IPS-18a (cell line): ENCODE results near the gene SOCS3.

Experiments used
- H3K27ac ChIP-seq: one replicate; pipeline ENCODE4 v1.5.1; 2013; ENCODE audit warnings: low read length
- H3K27me3 ChIP-seq: one replicate; pipeline ENCODE4 v1.6.1; 2013; ENCODE audit warnings: mild to moderate bottlenecking, low read length; ENCODE audit not compliant: control insufficient read depth, insufficient read depth
- H3K36me3 ChIP-seq: one replicate; pipeline ENCODE4 v1.6.1; 2013; ENCODE audit warnings: low read depth, low read length; ENCODE audit not compliant: control insufficient read depth
- H3K4me1 ChIP-seq: one replicate; pipeline ENCODE4 v1.6.1; 2013; ENCODE audit warnings: low read depth, low read length; ENCODE audit not compliant: control insufficient read depth
- H3K4me3 ChIP-seq: one replicate; pipeline ENCODE4 v1.5.1; 2013; ENCODE audit warnings: low read length
- H3K9ac ChIP-seq: one replicate; pipeline ENCODE4 v1.6.1; 2013; ENCODE audit warnings: mild to moderate bottlenecking, low read length, moderate library complexity
- H3K9me3 ChIP-seq: one replicate; pipeline ENCODE4 v1.6.1; 2013; ENCODE audit warnings: low read depth, low read length; ENCODE audit not compliant: control insufficient read depth

Gene SOCS3

GRCh38 chr17:78364436-78365281 is 4.8 kb upstream of the SOCS3 start:
- H3K27ac ChIP-seq, result peak overlapping the region; percentile 25
- H3K4me3 ChIP-seq, result peak overlapping the region; percentile 25
- peaks cover 53% of the 10 kb centered on the region for H3K4me1 ChIP-seq
- no peaks in the 10 kb centered on the region for H3K9me3 ChIP-seq
- no peaks in the 10 kb centered on the region for H3K36me3 ChIP-seq
- no peaks in the 10 kb centered on the region for H3K27me3 ChIP-seq
- H3K9ac ChIP-seq, result peak overlapping the region; percentile 4

DNA sequence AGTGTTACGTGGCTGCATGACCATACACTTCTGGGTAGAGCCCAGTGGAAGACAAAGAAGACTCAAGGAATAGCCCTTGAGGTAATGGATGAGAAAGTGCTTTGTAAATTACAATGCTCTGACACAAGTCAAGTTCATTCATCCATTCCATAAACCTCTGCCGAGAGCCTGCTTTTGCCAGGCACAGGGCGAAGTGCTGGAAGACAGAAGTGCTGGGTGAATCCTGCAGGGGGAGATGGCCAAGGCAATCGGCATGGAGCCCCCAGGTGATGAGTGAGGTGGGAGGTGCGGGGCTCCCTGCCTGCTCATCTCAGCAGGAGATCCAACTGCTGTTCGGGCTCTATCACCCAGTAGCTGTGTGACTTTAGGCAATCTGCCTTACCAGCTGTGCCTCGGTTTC is 2.8 kb upstream of the SOCS3 start:
- Histone ChIP-seq H3K4me1 (peaks cover 54% of the 10 kb centered on the region), H3K27me3 (peaks cover 19% of the 10 kb centered on the region), H3K36me3 (peaks cover 5% of the 10 kb centered on the region), H3K4me3 (no peak overlapping the region), H3K27ac (no peak overlapping the region), H3K9me3 (no peaks in the 10 kb centered on the region), H3K9ac (no peak overlapping the region)

DNA sequence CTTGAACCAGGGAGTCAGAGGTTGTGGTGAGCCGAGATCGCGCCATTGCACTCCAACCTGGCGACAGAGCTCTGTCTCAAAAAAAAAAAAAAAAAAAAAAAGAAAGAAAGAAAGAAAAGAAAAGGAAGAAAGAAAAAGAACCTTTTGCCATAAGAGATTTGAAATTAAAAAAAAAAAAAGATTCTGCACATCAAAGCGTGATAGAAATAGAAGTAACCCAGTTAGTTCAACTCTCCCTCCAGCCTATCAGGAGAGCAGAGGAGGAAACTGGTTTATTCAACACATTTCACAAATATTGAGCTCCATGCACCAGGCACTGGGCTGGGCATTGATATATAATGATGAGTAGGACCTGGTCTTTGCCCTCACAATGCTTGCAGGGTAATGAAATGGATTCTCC is 2.4 kb upstream of the SOCS3 start:
- H3K4me3 ChIP-seq, result no peak overlapping the region
- H3K9ac ChIP-seq, result no peak overlapping the region
- H3K27ac ChIP-seq, result no peak overlapping the region
- H3K27me3 ChIP-seq, result peaks cover 23% of the 10 kb centered on the region
- H3K4me1 ChIP-seq, result peaks cover 55% of the 10 kb centered on the region
- peaks cover 9% of the 10 kb centered on the region for H3K36me3 ChIP-seq
- no peaks in the 10 kb centered on the region for H3K9me3 ChIP-seq

DNA sequence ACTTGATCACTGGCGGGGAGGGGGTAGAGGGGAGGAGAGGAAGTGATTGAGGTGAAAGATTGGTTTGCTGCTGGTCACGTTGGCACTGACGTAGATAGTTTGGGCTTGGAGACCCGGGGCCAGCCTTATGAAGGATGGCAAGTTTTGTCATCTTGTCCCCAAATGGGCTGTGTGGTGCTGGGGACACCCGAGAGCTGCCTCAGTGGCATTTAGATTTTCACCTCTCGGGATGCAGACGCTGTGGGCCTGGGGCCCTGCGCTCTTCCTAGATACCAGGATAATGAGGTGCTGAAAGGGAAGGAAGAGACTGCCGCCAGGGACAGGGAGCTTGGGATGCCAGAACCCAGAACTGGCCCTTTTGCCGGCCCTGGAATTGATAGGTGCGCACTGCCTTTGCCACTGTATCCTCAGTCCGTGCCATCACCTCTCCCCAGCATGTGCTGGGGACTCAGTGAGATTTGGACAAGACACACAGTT is 1.4 kb upstream of the SOCS3 start:
- Histone ChIP-seq H3K27me3 (peaks cover 25% of the 10 kb centered on the region), H3K36me3 (peaks cover 12% of the 10 kb centered on the region), H3K4me1 (peaks cover 52% of the 10 kb centered on the region), H3K27ac (no peak overlapping the region), H3K9me3 (no peaks in the 10 kb centered on the region), H3K9ac (peak overlapping the region; percentile 33), H3K4me3 (peak overlapping the region; percentile 79)

GRCh38 chr17:78360371-78361224 is 721 bp upstream of the SOCS3 start:
- peaks cover 25% of the 10 kb centered on the region for H3K27me3 ChIP-seq
- H3K9me3 ChIP-seq, result no peaks in the 10 kb centered on the region
- peaks cover 53% of the 10 kb centered on the region for H3K4me1 ChIP-seq
- H3K9ac ChIP-seq, result peak overlapping the region; percentile 58
- H3K36me3 ChIP-seq, result peaks cover 12% of the 10 kb centered on the region
- H3K4me3 ChIP-seq, result peak overlapping the region; percentile 79
- no peak overlapping the region for H3K27ac ChIP-seq

GRCh38 chr17:78359321-78359996 is 418 bp downstream of the SOCS3 start:
- Histone ChIP-seq H3K36me3 (peaks cover 12% of the 10 kb centered on the region), H3K27ac (no peak overlapping the region), H3K9me3 (no peaks in the 10 kb centered on the region), H3K4me1 (peaks cover 50% of the 10 kb centered on the region), H3K9ac (peak overlapping the region; percentile 68), H3K27me3 (peaks cover 34% of the 10 kb centered on the region), H3K4me3 (peak overlapping the region; percentile 81)

DNA sequence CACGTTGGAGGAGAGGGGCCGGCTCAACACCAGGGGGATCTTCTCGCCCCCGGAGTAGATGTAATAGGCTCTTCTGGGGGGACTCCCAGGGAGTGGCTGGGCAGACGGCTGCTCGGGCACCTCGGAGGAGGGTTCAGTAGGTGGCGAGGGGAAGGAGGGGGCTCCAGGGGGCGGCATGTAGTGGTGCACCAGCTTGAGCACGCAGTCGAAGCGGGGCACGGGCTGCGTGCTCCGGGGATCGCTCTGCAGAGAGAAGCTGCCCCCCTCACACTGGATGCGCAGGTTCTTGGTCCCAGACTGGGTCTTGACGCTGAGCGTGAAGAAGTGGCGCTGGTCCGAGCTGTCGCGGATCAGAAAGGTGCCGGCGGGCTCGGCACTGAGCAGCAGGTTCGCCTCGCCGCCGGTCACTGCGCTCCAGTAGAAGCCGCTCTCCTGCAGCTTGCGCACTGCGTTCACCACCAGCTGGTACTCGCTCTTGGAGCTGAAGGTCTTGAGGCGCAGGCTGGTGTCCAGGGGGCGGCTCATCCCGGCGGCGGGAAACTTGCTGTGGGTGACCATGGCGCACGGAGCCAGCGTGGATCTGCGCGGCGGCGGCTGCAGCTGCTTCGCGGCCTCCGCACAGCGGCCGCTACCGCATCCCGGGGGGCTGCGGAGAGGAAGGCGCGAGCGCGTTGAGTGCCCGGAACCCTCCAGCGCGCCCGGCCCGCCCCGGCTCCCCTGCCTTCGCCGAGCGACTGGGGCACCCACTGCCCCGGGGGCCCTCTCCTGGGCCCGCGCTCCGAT is 1.1 kb downstream of the SOCS3 start:
- H3K9me3 ChIP-seq, result no peaks in the 10 kb centered on the region
- peaks cover 12% of the 10 kb centered on the region for H3K36me3 ChIP-seq
- H3K9ac ChIP-seq, result peak overlapping the region; percentile 68
- no peak overlapping the region for H3K27ac ChIP-seq
- peak overlapping the region; percentile 81 for H3K4me3 ChIP-seq
- peaks cover 39% of the 10 kb centered on the region for H3K27me3 ChIP-seq
- peaks cover 46% of the 10 kb centered on the region for H3K4me1 ChIP-seq

DNA sequence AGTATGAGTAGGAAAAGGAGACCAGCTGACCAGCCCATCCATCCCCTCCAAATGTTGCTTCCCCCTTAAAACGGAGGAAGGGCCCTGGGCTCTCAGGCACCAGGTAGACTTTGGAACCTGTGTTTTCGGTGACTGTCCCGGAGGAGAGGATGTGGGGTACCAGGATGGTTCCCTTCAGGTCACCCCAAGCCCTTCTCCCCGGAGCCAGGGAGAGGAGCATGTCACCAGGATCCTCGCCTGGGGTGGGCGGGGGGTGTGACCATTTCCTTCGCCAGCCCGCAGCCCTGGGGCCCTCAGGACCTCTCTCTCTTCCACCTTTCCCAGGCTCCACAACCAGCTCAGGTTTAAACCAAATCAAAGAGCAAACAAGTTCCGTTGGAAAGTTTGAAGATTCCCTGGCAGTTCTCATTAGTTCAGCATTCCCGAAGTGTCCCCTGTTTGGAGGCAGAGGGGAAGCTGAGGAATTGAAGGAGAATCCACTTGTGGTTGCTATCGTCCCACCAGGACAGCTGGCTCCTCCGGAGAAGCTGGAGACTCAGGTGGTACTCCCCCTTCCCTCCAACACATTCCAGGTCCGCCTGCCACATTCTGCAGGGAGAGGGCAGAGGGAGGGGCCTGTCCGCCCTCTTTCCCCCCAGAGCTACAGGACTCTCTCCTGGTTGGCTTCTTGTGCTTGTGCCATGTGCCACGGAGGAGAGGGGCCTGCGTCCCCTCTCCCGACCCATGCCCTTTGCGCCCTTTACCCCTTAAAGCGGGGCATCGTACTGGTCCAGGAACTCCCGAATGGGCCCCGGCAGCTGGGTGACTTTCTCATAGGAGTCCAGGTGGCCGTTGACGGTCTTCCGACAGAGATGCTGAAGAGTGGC is 2.0 kb downstream of the SOCS3 start:
- Histone ChIP-seq H3K27ac (no peak overlapping the region), H3K4me1 (peaks cover 47% of the 10 kb centered on the region), H3K9me3 (no peaks in the 10 kb centered on the region), H3K4me3 (peak overlapping the region; percentile 81), H3K9ac (no peak overlapping the region), H3K36me3 (peaks cover 12% of the 10 kb centered on the region), H3K27me3 (peaks cover 39% of the 10 kb centered on the region)

DNA sequence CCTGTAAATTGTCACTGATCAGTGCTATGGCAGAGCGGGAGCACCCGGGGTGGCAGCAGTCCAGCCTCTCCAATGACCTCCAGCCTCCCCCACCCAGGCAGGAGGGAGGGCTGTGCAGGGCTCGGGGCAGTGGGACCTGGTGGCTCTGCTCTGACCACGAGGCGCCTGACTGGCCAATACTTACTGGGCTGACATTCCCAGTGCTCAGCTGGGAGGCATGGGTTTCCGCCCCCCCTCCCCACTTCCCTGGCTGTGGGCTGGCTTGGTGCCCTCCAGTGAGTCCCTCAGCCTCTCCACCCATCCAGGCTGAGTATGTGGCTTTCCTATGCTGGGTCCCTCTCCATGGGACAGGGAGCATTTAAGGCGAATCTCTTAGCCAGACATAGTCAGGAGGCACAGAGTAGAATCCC is 2.7 kb downstream of the SOCS3 start:
- no peak overlapping the region for H3K9ac ChIP-seq
- peaks cover 39% of the 10 kb centered on the region for H3K27me3 ChIP-seq
- no peaks in the 10 kb centered on the region for H3K9me3 ChIP-seq
- H3K4me3 ChIP-seq, result peak overlapping the region; percentile 10
- H3K27ac ChIP-seq, result no peak overlapping the region
- peaks cover 12% of the 10 kb centered on the region for H3K36me3 ChIP-seq
- H3K4me1 ChIP-seq, result peaks cover 46% of the 10 kb centered on the region

GRCh38 chr17:78356101-78356713 is 3.7 kb downstream of the SOCS3 start:
- H3K4me3 ChIP-seq, result no peak overlapping the region

More at GRCh38 chr17:78356101-78356713, 3.7 kb downstream of the SOCS3 start:
- no peak overlapping the region for H3K27ac ChIP-seq
- peaks cover 12% of the 10 kb centered on the region for H3K36me3 ChIP-seq
- peaks cover 52% of the 10 kb centered on the region for H3K4me1 ChIP-seq
- H3K27me3 ChIP-seq, result peaks cover 39% of the 10 kb centered on the region
- H3K9me3 ChIP-seq, result no peaks in the 10 kb centered on the region
- no peak overlapping the region for H3K9ac ChIP-seq
